Ovary (tissue), 9 donors: Measurements from ENCODE around the gene PAPSS1. TPM values are rescaled to one million over a fixed set of nuclear protein-coding genes. Genes with fewer than 3 reads are reported as not detected.

Source experiments
- DNase-seq, 5 donors: peaks; one replicate each; pipeline ENCODE4 v3.0.0-alpha.2; 2019 to 2020
- H3K27ac ChIP-seq, 2 donors: fragments of 200-600 bp; one replicate each; pipeline versions ENCODE4 v1.5.1 to v1.8.0; 2019 to 2022
- H3K27me3 ChIP-seq: fragments of 200-600 bp; one replicate; pipeline ENCODE4 v1.8.0; 2022
- H3K36me3 ChIP-seq: fragments of 200-600 bp; sonication (generic); one replicate; pipeline ENCODE4 v1.5.1; 2019
- H3K4me1 ChIP-seq: one replicate; pipeline ENCODE4 v1.8.1; 2013; ENCODE audit warnings: mild to moderate bottlenecking, moderate library complexity; ENCODE audit not compliant: insufficient read depth
- H3K4me3 ChIP-seq: fragments of 200-600 bp; sonication (generic); one replicate; pipeline ENCODE4 v1.5.1; 2017
- H3K9me3 ChIP-seq, 2 donors: fragments of 200-600 bp in 1 of 2; sonication (generic) in 1 of 2; one replicate each; pipeline versions ENCODE4 v1.5.1 to v1.8.1; 2013 to 2019; ENCODE audit warnings: mild to moderate bottlenecking in 1 of 2, moderate library complexity in 1 of 2
- CTCF ChIP-seq, 3 donors: fragments of 450-650 bp in 2 of 3; fragments of 200-600 bp in 1 of 3; IDR thresholded peaks; one replicate each; pipeline versions ENCODE4 v1.5.1 to v1.8.0; 2016 to 2022; ENCODE audit warnings: antibody characterized with exemption in 3 of 3, mild to moderate bottlenecking in 1 of 3
- EP300 ChIP-seq: sonication (generic); formaldehyde crosslinking; IDR thresholded peaks from one replicate; pipeline ENCODE4 v1.6.1; 2017; ENCODE audit warnings: antibody characterized with exemption
- POLR2A ChIP-seq: fragments of 450-650 bp; IDR thresholded peaks from one replicate; pipeline ENCODE4 v1.6.1; 2017; ENCODE audit warnings: antibody characterized with exemption, mild to moderate bottlenecking, moderate library complexity
- WGBS, 3 donors: extraction: QIAGEN DNeasy Blood & Tissue Kit in 1 of 3; methylation state at CpG; one replicate each; pipeline versions ENCODE4 v1.1.5 to v1.1.7; 2013 to 2017; 5-methylcytosine and 5-hydroxymethylcytosine counted together
- intact Hi-C, 4 donors: fragments of 100-400 bp; cut with DNase I; formaldehyde crosslinking; loops; one replicate each; pipeline versions ENCODE4 v1.11.0 to v1.15.1; 2022 to 2023
- polyA plus RNA-seq, 2 donors: library from polyadenylated mRNA; stranded (reverse); fragments of 200-250 nt in 1 of 2; fragments of 350-450 nt in 1 of 2; fragmentation: Illumina TruSeq in 1 of 2; extraction: RNeasy Lipid Tissue Mini Kit (QIAGEN cat#74804) in 1 of 2; gene quantifications; one replicate each; pipeline ENCODE4 v1.2.3, GENCODE V29; 2013 to 2014
- total RNA-seq, 7 donors: library from RNA; depleted of rRNA in 2 of 7; stranded (reverse); fragments of >200 nt in 2 of 7; fragmentation: NEBNext Ultra II Directional in 3 of 7; extraction: Animal tissue kit (Norgen Biotek cat#: 25700) in 3 of 7; gene quantifications; one replicate each; pipeline versions ENCODE4 v1.1.0 to v1.2.4, GENCODE V29; 2016 to 2023
- donor health status: DM: no; HTN: no; CAD: no; lungs with moderate emphysema.
- donor health status: DM: no; HTN: no; CAD: no.
- donor health status: Bipolar disorder and iron deficiency.
- donor health status: DM: yes; HTN: yes; CAD: no.
- donor health status: DM: no; HTN: no; CAD: no.
- donor health status: DM: yes; HTN: yes; CAD: no.

The PAPSS1 gene
- total and polyA plus RNA-seq, 9 donors: 19.8 to 50.3 (median 28.0) TPM

- intact Hi-C loops: no loop called here
- Histone ChIP-seq H3K36me3 (no peaks in the 10 kb centered on the region), H3K9me3 (no peaks in the 10 kb centered on the region), H3K27me3 (no peaks in the 10 kb centered on the region), H3K27ac (no peak overlapping the region), H3K4me3 (no peak overlapping the region), H3K4me1 (no peaks in the 10 kb centered on the region)
- no peak for DNase-seq
- WGBS, 3 donors: 71 to 74% (median 73%) methylated on average over 6 of the region's 6 CpGs
- TF ChIP-seq CTCF (IDR thresholded peaks at IDR 0.05) (no peak), EP300 (no peak), POLR2A (no peak)
Observed at GRCh38 chr4:107630185-107630705, 89.8 kb downstream of the PAPSS1 start.

GRCh38 chr4:107629318-107629717, 90.7 kb downstream of the PAPSS1 start:
- Histone ChIP-seq H3K36me3 (no peaks in the 10 kb centered on the region), H3K27ac (no peak overlapping the region), H3K4me3 (no peak overlapping the region), H3K9me3 (no peaks in the 10 kb centered on the region), H3K27me3 (no peaks in the 10 kb centered on the region), H3K4me1 (no peaks in the 10 kb centered on the region)
- intact Hi-C loops: no loop called here
- no peak for TF ChIP-seq POLR2A
- TF ChIP-seq CTCF (IDR thresholded peaks at IDR 0.05): no peak
- TF ChIP-seq EP300: no peak
- 20 to 30% (median 26%) methylated on average over 3 of the region's 3 CpGs for WGBS, 3 donors
- no peak for DNase-seq

GRCh38 chr4:107625391-107625902, 94.6 kb downstream of the PAPSS1 start:
- no peak overlapping the region for H3K4me3 ChIP-seq
- WGBS, 3 donors: 96 to 98% (median 98%) methylated on average over 4 of the region's 4 CpGs
- no peaks in the 10 kb centered on the region for H3K27me3 ChIP-seq
- DNase-seq: no peak
- H3K36me3 ChIP-seq: no peaks in the 10 kb centered on the region
- H3K9me3 ChIP-seq: no peaks in the 10 kb centered on the region
- H3K4me1 ChIP-seq: no peaks in the 10 kb centered on the region
- H3K27ac ChIP-seq: no peak overlapping the region
- intact Hi-C loops: no loop called here
- TF ChIP-seq EP300 (no peak), POLR2A (no peak), CTCF (IDR thresholded peaks at IDR 0.05) (no peak)

GRCh38 chr4:107624024-107624423, 96.0 kb downstream of the PAPSS1 start:
- H3K9me3 ChIP-seq: no peaks in the 10 kb centered on the region
- intact Hi-C loops: no loop called here
- TF ChIP-seq EP300 (no peak), CTCF (IDR thresholded peaks at IDR 0.05) (no peak), POLR2A (no peak)
- no peaks in the 10 kb centered on the region for H3K4me1 ChIP-seq
- no peak overlapping the region for H3K4me3 ChIP-seq
- WGBS, 3 donors: 96 to 100% (median 99%) methylated on average over 2 of the region's 2 CpGs
- no peak for DNase-seq
- no peak overlapping the region for H3K27ac ChIP-seq
- H3K27me3 ChIP-seq: no peaks in the 10 kb centered on the region
- no peaks in the 10 kb centered on the region for H3K36me3 ChIP-seq
